ENCODE data around the gene RBP2. TPM values are rescaled to one million over a fixed set of nuclear protein-coding genes. Genes with fewer than 3 reads are reported as not detected.

The RBP2 gene
- total and polyA plus RNA-seq, 2 donors (not counting 3 experiments of a cell fraction or from before 2014, with no cell fraction given), result not detected

DNA sequence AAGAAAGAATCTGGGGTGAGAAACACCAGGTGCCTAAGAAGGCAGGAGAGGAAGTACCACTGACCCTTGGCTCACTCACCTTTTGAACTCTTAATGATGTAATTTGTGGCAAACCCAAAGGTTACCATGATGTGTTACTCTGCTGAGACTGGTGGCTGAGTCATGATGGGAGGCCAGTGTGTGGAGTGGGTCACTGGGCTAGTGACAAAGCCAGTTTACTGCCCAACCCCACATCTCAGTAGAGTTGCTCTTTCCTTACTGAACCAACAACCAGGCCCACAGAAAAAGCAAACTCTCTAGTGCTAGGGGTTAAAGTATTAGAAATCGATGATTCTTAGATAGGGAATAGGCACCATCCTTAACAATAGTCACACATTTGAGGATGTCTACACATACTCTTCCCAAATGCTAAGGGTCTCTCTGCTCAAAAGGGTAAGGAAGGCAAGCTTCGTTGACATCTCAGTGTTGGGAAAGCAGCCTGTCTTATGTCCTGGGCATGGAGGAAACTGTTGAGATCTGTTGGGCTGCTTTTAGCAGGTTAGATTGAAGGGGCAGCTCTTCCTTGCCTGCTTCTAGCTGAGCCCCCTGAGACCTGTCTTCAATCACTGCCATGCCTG, 3.1 kb downstream of the RBP2 start:
- POLR2A ChIA-PET, result no interaction called here
- TF ChIP-seq EZH2 (IDR thresholded peaks at IDR 0.05; ENCODE audit: borderline replicate concordance, low read depth, low read length, severe bottlenecking), result no peak
- TF ChIP-seq, protein P1, sequence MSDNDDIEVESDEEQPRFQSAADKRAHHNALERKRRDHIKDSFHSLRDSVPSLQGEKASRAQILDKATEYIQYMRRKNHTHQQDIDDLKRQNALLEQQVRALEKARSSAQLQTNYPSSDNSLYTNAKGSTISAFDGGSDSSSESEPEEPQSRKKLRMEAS (IDR thresholded peaks at IDR 0.05; ENCODE audit: insufficient read depth, insufficient read length), result no peak
- TF ChIP-seq, protein P2, sequence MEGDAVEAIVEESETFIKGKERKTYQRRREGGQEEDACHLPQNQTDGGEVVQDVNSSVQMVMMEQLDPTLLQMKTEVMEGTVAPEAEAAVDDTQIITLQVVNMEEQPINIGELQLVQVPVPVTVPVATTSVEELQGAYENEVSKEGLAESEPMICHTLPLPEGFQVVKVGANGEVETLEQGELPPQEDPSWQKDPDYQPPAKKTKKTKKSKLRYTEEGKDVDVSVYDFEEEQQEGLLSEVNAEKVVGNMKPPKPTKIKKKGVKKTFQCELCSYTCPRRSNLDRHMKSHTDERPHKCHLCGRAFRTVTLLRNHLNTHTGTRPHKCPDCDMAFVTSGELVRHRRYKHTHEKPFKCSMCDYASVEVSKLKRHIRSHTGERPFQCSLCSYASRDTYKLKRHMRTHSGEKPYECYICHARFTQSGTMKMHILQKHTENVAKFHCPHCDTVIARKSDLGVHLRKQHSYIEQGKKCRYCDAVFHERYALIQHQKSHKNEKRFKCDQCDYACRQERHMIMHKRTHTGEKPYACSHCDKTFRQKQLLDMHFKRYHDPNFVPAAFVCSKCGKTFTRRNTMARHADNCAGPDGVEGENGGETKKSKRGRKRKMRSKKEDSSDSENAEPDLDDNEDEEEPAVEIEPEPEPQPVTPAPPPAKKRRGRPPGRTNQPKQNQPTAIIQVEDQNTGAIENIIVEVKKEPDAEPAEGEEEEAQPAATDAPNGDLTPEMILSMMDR (IDR thresholded peaks at IDR 0.05; ENCODE audit: extremely low read depth in 1 of 2, insufficient read depth in 1 of 2, low read depth in 1 of 2, low read length in 2 of 2), result no peak
- TF ChIP-seq JUN (IDR thresholded peaks at IDR 0.05; ENCODE audit: borderline replicate concordance, insufficient read depth, insufficient read length, low read depth), result no peak
- TF ChIP-seq GATA2 (IDR thresholded peaks at IDR 0.05; ENCODE audit: insufficient read depth, insufficient read length, low read depth, low read length), result no peak
- no peak for TF ChIP-seq POLR2AphosphoS5 (IDR thresholded peaks at IDR 0.05; ENCODE audit: insufficient read depth, low read depth, low read length)
- no peak for TF ChIP-seq MYC (IDR thresholded peaks at IDR 0.05; ENCODE audit: low read depth, low read length)
- TF ChIP-seq POLR2A (IDR thresholded peaks at IDR 0.05; ENCODE audit: low read depth, low read length), result no peak
- no peak for TF ChIP-seq FOS (IDR thresholded peaks at IDR 0.05; ENCODE audit: borderline replicate concordance, insufficient read depth, low read length)

More for the DNA sequence above, 3.1 kb downstream of the RBP2 start:
- dilution Hi-C loops (cut with MboI; ENCODE audit: extremely low pct_ligation_motif_present, low sequenced_read_pairs) (no loop called here), intact Hi-C loops (cut with micrococcal nuclease) (no loop called here)
- Histone ChIP-seq H3K9ac (replicated peaks; ENCODE audit: extremely low read depth, insufficient read depth, low read length) (no peak overlapping the region), H3K27me3 (ENCODE audit: control insufficient read depth in 2 of 2, insufficient read depth in 2 of 2, low read length in 2 of 2) (no peaks in the 10 kb centered on the region), H3K4me3 (replicated peaks in 1 of 3; ENCODE audit: insufficient read depth in 1 of 3, low read depth in 1 of 3, low read length in 3 of 3) (no peak overlapping the region), H2AFZ (ENCODE audit: low read depth, low read length) (no peak overlapping the region), H3K36me3 (ENCODE audit: control insufficient read depth in 2 of 2, extremely low read depth in 1 of 2, insufficient read depth in 2 of 2, low read length in 2 of 2) (no peaks in the 10 kb centered on the region), H3K27ac (ENCODE audit: insufficient read depth, low read depth, low read length) (no peak overlapping the region), H3K9me3 (replicated peaks; ENCODE audit: control insufficient read depth, insufficient read depth, low read length) (no peaks in the 10 kb centered on the region), H4K20me1 (replicated peaks; ENCODE audit: control insufficient read depth, extremely low read depth, insufficient read depth, low read length) (no peaks in the 10 kb centered on the region), H3K4me2 (ENCODE audit: insufficient read depth, low read length) (no peak overlapping the region), H3K9me1 (replicated peaks; ENCODE audit: control insufficient read depth, extremely low read depth, insufficient read depth, low read length) (no peaks in the 10 kb centered on the region), H3K4me1 (ENCODE audit: control insufficient read depth, extremely low read depth, insufficient read depth, low read length) (no peaks in the 10 kb centered on the region), H3K79me2 (ENCODE audit: control insufficient read depth, insufficient read depth, low read length) (no peaks in the 10 kb centered on the region)
- CTCF ChIA-PET, result no interaction called here
- BruUV-seq (replicated peaks), result no TSS peak
- no peak for FAIRE-seq
- DNase-seq (ENCODE audit: low read depth, low spot score), result no peak
